ENCODE results near the gene MAP2K6. TPM values are rescaled to one million over a fixed set of nuclear protein-coding genes. Genes with fewer than 3 reads are reported as not detected.

The MAP2K6 gene
- total RNA-seq, 1 donor from 2014 or later, result 30.5 TPM

DNA sequence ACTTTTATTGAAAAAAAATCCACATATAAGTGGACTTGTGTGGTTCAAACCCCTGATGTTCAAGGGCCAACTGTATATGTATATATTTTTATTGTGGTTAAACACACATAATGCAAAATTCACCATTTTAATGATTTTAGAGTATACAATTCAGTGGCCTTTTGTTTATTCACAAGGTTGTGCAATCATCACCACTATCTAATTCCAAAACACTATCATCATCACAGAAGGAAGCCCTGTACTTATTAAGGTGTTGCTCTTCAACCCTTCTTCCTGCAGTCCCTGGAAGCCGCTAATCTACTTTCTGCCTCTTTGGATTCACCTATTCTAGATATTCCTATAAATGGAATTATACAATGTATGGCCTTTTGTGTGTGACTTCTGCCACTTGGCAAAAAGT, 23.0 kb downstream of the MAP2K6 start:
- TF ChIP-seq, protein P1, sequence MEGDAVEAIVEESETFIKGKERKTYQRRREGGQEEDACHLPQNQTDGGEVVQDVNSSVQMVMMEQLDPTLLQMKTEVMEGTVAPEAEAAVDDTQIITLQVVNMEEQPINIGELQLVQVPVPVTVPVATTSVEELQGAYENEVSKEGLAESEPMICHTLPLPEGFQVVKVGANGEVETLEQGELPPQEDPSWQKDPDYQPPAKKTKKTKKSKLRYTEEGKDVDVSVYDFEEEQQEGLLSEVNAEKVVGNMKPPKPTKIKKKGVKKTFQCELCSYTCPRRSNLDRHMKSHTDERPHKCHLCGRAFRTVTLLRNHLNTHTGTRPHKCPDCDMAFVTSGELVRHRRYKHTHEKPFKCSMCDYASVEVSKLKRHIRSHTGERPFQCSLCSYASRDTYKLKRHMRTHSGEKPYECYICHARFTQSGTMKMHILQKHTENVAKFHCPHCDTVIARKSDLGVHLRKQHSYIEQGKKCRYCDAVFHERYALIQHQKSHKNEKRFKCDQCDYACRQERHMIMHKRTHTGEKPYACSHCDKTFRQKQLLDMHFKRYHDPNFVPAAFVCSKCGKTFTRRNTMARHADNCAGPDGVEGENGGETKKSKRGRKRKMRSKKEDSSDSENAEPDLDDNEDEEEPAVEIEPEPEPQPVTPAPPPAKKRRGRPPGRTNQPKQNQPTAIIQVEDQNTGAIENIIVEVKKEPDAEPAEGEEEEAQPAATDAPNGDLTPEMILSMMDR (IDR thresholded peaks at IDR 0.05; ENCODE audit: unreplicated experiment), result no peak
- H3K4me3 Mint-ChIP-seq (ENCODE audit: unreplicated experiment), result no peak overlapping the region
- no peaks in the 10 kb centered on the region for H3K9me3 Mint-ChIP-seq (ENCODE audit: unreplicated experiment)
- no peaks in the 10 kb centered on the region for H3K4me1 Mint-ChIP-seq (ENCODE audit: unreplicated experiment)
- no peak for DNase-seq (ENCODE audit: low spot score)
- peaks cover 2% of the 10 kb centered on the region for H3K27me3 Mint-ChIP-seq (ENCODE audit: unreplicated experiment)
- H3K36me3 Mint-ChIP-seq (ENCODE audit: low read depth, unreplicated experiment), result peaks cover 7% of the 10 kb centered on the region
- H3K27ac Mint-ChIP-seq (ENCODE audit: unreplicated experiment), result no peak overlapping the region

DNA sequence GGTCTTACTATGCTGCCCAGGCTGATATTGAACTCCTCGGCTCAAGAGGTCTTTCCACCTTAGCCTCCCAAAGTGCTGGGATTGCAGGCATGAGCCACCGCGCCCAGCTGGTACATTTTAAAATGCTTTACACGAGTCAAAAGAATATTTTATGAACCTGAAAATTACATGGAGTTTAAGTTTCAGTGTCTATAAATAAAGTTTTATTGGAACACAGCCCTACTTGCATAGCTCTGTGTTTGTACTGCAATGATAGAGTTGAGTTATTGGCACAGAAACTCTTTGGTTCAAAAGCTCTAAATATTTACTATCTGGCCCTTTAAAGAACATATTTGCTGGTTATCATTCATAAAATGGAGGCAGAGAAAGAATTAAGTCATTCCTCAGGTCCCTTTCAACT, 24.3 kb downstream of the MAP2K6 start:
- H3K36me3 Mint-ChIP-seq (ENCODE audit: low read depth, unreplicated experiment), result peaks cover 7% of the 10 kb centered on the region
- TF ChIP-seq, protein P1 (IDR thresholded peaks at IDR 0.05; ENCODE audit: unreplicated experiment), result no peak

DNA sequence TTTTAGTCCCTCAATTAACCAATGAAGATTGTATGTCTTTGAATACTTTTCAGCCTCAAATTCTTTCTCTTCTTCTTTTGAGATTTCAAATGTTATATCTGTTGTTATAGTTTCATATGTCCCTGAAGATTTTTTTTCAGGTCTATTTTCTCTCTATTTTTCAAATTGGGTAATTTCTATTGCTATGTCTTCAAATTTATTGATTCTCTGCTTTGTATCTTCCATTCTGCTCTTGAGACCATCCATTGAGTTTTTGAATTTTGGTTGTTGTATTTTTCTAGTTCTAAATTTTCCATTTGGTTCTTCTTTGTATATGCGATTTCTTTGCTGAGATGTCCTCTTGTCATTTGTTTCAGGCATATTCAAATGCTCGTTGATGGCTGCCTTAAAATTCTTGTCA, 26.7 kb downstream of the MAP2K6 start:
- Mint-ChIP-seq H3K4me1 (ENCODE audit: unreplicated experiment) (peaks cover 14% of the 10 kb centered on the region), H3K27me3 (ENCODE audit: unreplicated experiment) (peaks cover 2% of the 10 kb centered on the region), H3K9me3 (ENCODE audit: unreplicated experiment) (no peaks in the 10 kb centered on the region)

More for the DNA sequence above, 24.3 kb downstream of the MAP2K6 start:
- no peaks in the 10 kb centered on the region for H3K4me1 Mint-ChIP-seq (ENCODE audit: unreplicated experiment)
- H3K27me3 Mint-ChIP-seq (ENCODE audit: unreplicated experiment), result peaks cover 2% of the 10 kb centered on the region
- no peaks in the 10 kb centered on the region for H3K9me3 Mint-ChIP-seq (ENCODE audit: unreplicated experiment)
- H3K4me3 Mint-ChIP-seq (ENCODE audit: unreplicated experiment), result no peak overlapping the region
- DNase-seq (ENCODE audit: low spot score), result no peak
- no peak overlapping the region for H3K27ac Mint-ChIP-seq (ENCODE audit: unreplicated experiment)

DNA sequence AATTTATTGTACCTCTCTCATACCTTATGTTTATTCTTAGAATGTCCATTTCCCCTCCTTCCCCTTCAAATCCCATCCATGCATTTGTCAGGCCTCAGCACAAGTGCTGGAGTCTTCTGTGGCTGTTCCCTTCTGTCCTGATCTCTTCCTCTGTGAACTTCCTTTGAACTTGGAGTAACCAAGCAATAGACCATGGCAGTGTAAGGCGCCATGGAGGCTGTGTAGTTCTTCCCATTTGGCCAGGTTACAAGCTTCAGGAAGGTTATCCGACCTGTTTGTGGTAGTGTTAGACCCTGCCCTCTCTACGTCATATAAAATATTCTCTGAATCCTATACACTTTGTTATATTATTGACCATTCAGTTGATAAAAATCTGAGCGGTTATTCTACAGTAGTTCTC, 28.6 kb downstream of the MAP2K6 start:
- Mint-ChIP-seq H3K36me3 (ENCODE audit: low read depth, unreplicated experiment) (peaks cover 7% of the 10 kb centered on the region), H3K9me3 (ENCODE audit: unreplicated experiment) (no peaks in the 10 kb centered on the region), H3K27me3 (ENCODE audit: unreplicated experiment) (peaks cover 10% of the 10 kb centered on the region), H3K4me3 (ENCODE audit: unreplicated experiment) (no peak overlapping the region), H3K27ac (ENCODE audit: unreplicated experiment) (no peak overlapping the region), H3K4me1 (ENCODE audit: unreplicated experiment) (peaks cover 27% of the 10 kb centered on the region)
- no peak for DNase-seq (ENCODE audit: low spot score)
- TF ChIP-seq, protein P1 (IDR thresholded peaks at IDR 0.05; ENCODE audit: unreplicated experiment), result no peak

More for the DNA sequence above, 26.7 kb downstream of the MAP2K6 start:
- DNase-seq (ENCODE audit: low spot score), result no peak
- H3K36me3 Mint-ChIP-seq (ENCODE audit: low read depth, unreplicated experiment), result peaks cover 7% of the 10 kb centered on the region
- no peak overlapping the region for H3K27ac Mint-ChIP-seq (ENCODE audit: unreplicated experiment)
- H3K4me3 Mint-ChIP-seq (ENCODE audit: unreplicated experiment), result no peak overlapping the region
- TF ChIP-seq, protein P1 (IDR thresholded peaks at IDR 0.05; ENCODE audit: unreplicated experiment), result no peak

DNA sequence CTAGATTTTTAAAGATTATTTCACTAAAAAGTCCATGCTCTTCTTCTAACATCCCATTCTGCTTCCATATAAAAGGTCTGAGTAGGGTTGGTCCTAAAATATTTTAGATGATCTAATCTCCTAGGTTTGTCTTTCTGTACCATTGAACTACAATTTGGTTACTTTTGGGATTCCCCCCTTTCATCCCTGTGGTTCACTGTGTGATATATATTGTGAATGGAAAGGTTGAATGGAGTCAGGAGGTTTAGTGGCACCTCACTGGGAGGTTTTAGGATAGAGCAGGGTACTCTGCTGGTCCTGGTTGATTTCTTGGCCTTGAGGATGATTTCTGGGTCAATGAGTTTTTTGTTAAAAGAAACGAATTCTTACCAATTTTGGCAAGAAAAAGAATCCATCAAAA, 29.5 kb downstream of the MAP2K6 start:
- Mint-ChIP-seq H3K27ac (ENCODE audit: unreplicated experiment) (no peak overlapping the region), H3K27me3 (ENCODE audit: unreplicated experiment) (peaks cover 10% of the 10 kb centered on the region), H3K4me1 (ENCODE audit: unreplicated experiment) (peaks cover 35% of the 10 kb centered on the region), H3K4me3 (ENCODE audit: unreplicated experiment) (no peak overlapping the region), H3K9me3 (ENCODE audit: unreplicated experiment) (no peaks in the 10 kb centered on the region), H3K36me3 (ENCODE audit: low read depth, unreplicated experiment) (peaks cover 7% of the 10 kb centered on the region)
- no peak for DNase-seq (ENCODE audit: low spot score)
- TF ChIP-seq, protein P1 (IDR thresholded peaks at IDR 0.05; ENCODE audit: unreplicated experiment), result no peak

Measured in endothelial cell (in vitro differentiated cells).